ENCODE measurements around the gene GCSH.

Gene GCSH

GRCh38 chr16:81061871-81062608, 34.2 kb downstream of the GCSH start:
- TF ChIP-seq CTCF (IDR thresholded peaks at IDR 0.05): no peak

DNA sequence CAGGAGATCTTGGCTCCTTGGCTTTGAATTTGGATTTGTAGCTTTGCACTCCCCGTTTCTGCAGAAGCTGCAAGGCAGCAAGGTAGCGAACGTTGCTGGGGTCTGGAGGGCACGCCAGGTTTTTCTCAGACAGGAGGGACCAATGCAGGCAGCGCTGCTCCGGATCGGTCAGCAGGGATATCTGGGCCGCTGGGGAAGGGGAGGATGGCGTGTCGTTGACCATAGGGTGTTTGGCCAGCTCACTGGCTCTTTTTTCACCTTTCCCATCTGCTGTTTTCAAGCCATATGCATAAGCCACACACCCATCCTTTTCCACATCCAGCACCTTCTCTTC, 34.9 kb downstream of the GCSH start:
- TF ChIP-seq CTCF (IDR thresholded peaks at IDR 0.05): no peak

DNA sequence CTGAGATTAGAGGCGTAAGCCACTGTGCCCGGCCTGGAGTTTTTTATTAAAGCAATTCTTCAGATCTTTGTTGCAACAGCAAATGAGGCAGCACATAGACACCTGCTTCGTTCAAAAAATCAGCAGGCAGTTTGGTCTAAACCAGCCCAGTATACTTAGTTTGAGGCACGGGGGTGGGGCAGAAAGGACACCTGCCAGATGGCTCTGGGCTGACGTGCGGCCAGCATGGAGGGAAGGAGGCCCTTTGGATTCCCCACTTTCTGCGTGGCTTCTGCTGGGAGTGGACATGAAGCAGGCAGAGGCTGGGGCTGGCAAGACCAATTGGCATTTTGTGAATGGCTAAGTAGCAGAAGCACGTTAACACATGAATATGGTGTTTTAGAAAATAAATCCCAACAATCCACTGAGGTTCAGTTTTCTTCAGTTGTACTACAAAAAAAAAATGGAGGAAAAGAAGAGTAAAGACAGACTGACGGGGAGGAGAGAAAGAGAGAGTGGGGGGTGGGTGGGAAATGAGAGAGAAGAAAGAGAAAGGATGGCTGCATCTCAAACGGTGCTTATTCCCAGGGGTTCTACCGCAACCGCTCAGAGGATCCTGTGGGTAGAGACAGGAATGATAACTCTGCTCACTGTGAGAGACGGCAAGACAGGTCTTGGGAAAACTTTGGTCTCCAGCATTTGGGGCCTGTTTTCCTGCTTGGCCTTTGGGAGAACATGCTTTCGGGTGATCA, 35.5 kb downstream of the GCSH start:
- no peak for TF ChIP-seq CTCF (IDR thresholded peaks at IDR 0.05)

GRCh38 chr16:81053761-81054160, 42.4 kb downstream of the GCSH start:
- no peak for TF ChIP-seq CTCF (IDR thresholded peaks at IDR 0.05)

- TF ChIP-seq CTCF (IDR thresholded peaks at IDR 0.05): no peak
Measured at GRCh38 chr16:81042821-81043220, 53.4 kb downstream of the GCSH start.

DNA sequence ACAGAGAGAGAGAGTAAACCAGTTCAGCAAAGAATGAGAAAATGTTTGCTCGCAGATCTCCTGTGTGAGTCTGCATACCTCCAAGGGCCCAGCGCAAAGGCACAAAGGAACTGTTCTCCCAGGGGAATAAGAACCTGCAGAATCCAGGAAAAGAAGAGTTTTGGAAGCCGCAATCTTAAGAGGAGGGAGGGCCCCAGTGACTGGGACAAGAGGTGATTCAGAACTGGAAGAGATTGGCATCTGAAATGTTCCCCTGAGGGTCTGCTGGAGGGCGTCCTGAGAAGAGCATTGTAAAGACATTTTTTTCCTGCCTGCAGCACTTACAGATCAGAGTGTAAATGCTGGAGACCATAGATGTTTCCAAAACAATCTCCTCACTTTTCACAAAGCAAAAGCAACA, 54.5 kb downstream of the GCSH start:
- no peak for TF ChIP-seq CTCF (IDR thresholded peaks at IDR 0.05)

- no peak for TF ChIP-seq CTCF (IDR thresholded peaks at IDR 0.05)
Measured at GRCh38 chr16:81040842-81041241, 55.4 kb downstream of the GCSH start.
